A549 (cell line): ENCODE results near the gene EXOSC7.

Experiments
- CHD2 ChIP-seq: fragments of 150-350 bp; IDR thresholded peaks from 2 replicates; pipeline ENCODE4 v1.6.1; 2014; ENCODE audit warnings: low read length; ENCODE audit not compliant: partially characterized antibody
- NR3C1 ChIP-seq: fragments of >200 bp; sonication (Bioruptor Twin); formaldehyde crosslinking; IDR thresholded peaks from 3 replicates; pipeline ENCODE4 v1.6.1; 2017

DNA sequence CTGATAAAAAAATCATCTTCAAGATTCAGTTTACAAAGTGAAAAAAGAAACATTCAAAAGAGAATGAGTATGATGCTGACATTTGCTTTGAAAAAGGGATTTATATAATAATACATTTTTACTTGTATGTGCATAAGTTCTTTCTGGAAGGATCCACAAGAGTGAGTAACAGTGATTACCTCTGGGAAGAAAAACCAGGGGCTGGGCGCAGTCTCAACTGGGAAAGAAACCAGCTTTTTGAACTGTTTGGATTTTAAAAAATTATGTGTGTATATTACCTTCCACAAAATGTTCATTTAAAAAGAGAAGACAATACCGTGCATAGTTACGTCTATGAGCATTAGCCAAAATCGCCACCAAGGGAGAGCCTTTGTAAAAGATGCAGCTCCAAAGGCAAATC is 51.4 kb downstream of the EXOSC7 start:
- TF ChIP-seq CHD2 (no peak), NR3C1 (no peak)
